Nephron progenitor cell (in vitro differentiated cells): ENCODE data around the gene YY1.

Source experiments
- DNase-seq: peaks from one replicate; pipeline ENCODE4 v3.0.0; 2021
- H3K27ac Mint-ChIP-seq: 2 replicates; pipeline ENCODE4 v1.8.0; 2021; ENCODE audit warnings: mild to moderate bottlenecking, moderate library complexity, mixed read lengths
- H3K27me3 Mint-ChIP-seq: 2 replicates; pipeline ENCODE4 v1.8.0; 2021; ENCODE audit warnings: mild to moderate bottlenecking, low read depth, mixed read lengths; ENCODE audit not compliant: poor library complexity
- H3K36me3 Mint-ChIP-seq: 2 replicates; pipeline ENCODE4 v1.8.0; 2021; ENCODE audit warnings: low read depth, mixed read lengths
- H3K4me1 Mint-ChIP-seq: 2 replicates; pipeline ENCODE4 v1.8.0; 2021; ENCODE audit warnings: mixed read lengths
- H3K4me3 Mint-ChIP-seq: 2 replicates; pipeline ENCODE4 v1.8.0; 2021; ENCODE audit warnings: mild to moderate bottlenecking, moderate library complexity, mixed read lengths
- H3K9me3 Mint-ChIP-seq: 2 replicates; pipeline ENCODE4 v1.8.0; 2021; ENCODE audit warnings: mild to moderate bottlenecking, moderate library complexity, mixed read lengths
- CTCF ChIP-seq: fragments of 200-600 bp; sonication (generic); IDR thresholded peaks from 2 replicates; pipeline ENCODE4 v1.5.0; 2021; ENCODE audit warnings: antibody characterized with exemption

Gene YY1

GRCh38 chr14:100275214-100275613 is 36.3 kb downstream of the YY1 start:
- H3K27me3 Mint-ChIP-seq: no peaks in the 10 kb centered on the region
- H3K9me3 Mint-ChIP-seq: no peaks in the 10 kb centered on the region
- DNase-seq: no peak
- no peak for TF ChIP-seq CTCF
- peaks cover 57% of the 10 kb centered on the region for H3K36me3 Mint-ChIP-seq
- peak overlapping the region; percentile 27 for H3K27ac Mint-ChIP-seq
- H3K4me1 Mint-ChIP-seq: peaks cover 7% of the 10 kb centered on the region
- H3K4me3 Mint-ChIP-seq: no peak overlapping the region

- no peak for TF ChIP-seq CTCF
- H3K36me3 Mint-ChIP-seq: peaks cover 38% of the 10 kb centered on the region
- H3K9me3 Mint-ChIP-seq: no peaks in the 10 kb centered on the region
- H3K27ac Mint-ChIP-seq: no peak overlapping the region
- peaks cover 26% of the 10 kb centered on the region for H3K4me1 Mint-ChIP-seq
- DNase-seq: no peak
- peaks cover 3% of the 10 kb centered on the region for H3K27me3 Mint-ChIP-seq
- no peak overlapping the region for H3K4me3 Mint-ChIP-seq
Observed at GRCh38 chr14:100278702-100279101, 39.8 kb downstream of the YY1 start.

GRCh38 chr14:100279133-100279532 is 40.2 kb downstream of the YY1 start:
- Mint-ChIP-seq H3K36me3 (peaks cover 37% of the 10 kb centered on the region), H3K4me1 (peaks cover 26% of the 10 kb centered on the region), H3K4me3 (no peak overlapping the region), H3K27me3 (peaks cover 3% of the 10 kb centered on the region), H3K27ac (no peak overlapping the region), H3K9me3 (no peaks in the 10 kb centered on the region)
- DNase-seq: no peak
- no peak for TF ChIP-seq CTCF

GRCh38 chr14:100279563-100279962 is 40.6 kb downstream of the YY1 start:
- peaks cover 32% of the 10 kb centered on the region for H3K36me3 Mint-ChIP-seq

GRCh38 chr14:100281286-100282082 is 42.5 kb downstream of the YY1 start:
- Mint-ChIP-seq H3K27me3 (peaks cover 8% of the 10 kb centered on the region), H3K9me3 (no peaks in the 10 kb centered on the region), H3K4me1 (peaks cover 38% of the 10 kb centered on the region), H3K36me3 (peaks cover 14% of the 10 kb centered on the region), H3K4me3 (no peak overlapping the region), H3K27ac (peak overlapping the region; percentile 86)
- no peak for TF ChIP-seq CTCF
- no peak for DNase-seq

More at GRCh38 chr14:100279563-100279962, 40.6 kb downstream of the YY1 start:
- H3K27ac Mint-ChIP-seq: peak overlapping the region; percentile 30
- TF ChIP-seq CTCF: no peak
- peaks cover 30% of the 10 kb centered on the region for H3K4me1 Mint-ChIP-seq
- DNase-seq: no peak
- H3K4me3 Mint-ChIP-seq: no peak overlapping the region
- H3K27me3 Mint-ChIP-seq: peaks cover 7% of the 10 kb centered on the region
- no peaks in the 10 kb centered on the region for H3K9me3 Mint-ChIP-seq

GRCh38 chr14:100282083-100282350 is 43.1 kb downstream of the YY1 start:
- H3K27me3 Mint-ChIP-seq: peaks cover 8% of the 10 kb centered on the region
- DNase-seq: no peak
- peaks cover 44% of the 10 kb centered on the region for H3K4me1 Mint-ChIP-seq
- no peak for TF ChIP-seq CTCF
- H3K36me3 Mint-ChIP-seq: peaks cover 14% of the 10 kb centered on the region
- H3K27ac Mint-ChIP-seq: no peak overlapping the region
- H3K9me3 Mint-ChIP-seq: no peaks in the 10 kb centered on the region
- no peak overlapping the region for H3K4me3 Mint-ChIP-seq
